ENCODE results near the gene PRKG1. TPM values are rescaled to one million over a fixed set of nuclear protein-coding genes. Genes with fewer than 3 reads are reported as not detected.
A peak's percentile ranks its signal among the peaks of the same experiment; 100 is the strongest.

The PRKG1 gene
- 4.3 TPM for polyA plus RNA-seq (2013, experiment 1 of 2)
- polyA plus RNA-seq (2013, experiment 2 of 2): 4.4 TPM

DNA sequence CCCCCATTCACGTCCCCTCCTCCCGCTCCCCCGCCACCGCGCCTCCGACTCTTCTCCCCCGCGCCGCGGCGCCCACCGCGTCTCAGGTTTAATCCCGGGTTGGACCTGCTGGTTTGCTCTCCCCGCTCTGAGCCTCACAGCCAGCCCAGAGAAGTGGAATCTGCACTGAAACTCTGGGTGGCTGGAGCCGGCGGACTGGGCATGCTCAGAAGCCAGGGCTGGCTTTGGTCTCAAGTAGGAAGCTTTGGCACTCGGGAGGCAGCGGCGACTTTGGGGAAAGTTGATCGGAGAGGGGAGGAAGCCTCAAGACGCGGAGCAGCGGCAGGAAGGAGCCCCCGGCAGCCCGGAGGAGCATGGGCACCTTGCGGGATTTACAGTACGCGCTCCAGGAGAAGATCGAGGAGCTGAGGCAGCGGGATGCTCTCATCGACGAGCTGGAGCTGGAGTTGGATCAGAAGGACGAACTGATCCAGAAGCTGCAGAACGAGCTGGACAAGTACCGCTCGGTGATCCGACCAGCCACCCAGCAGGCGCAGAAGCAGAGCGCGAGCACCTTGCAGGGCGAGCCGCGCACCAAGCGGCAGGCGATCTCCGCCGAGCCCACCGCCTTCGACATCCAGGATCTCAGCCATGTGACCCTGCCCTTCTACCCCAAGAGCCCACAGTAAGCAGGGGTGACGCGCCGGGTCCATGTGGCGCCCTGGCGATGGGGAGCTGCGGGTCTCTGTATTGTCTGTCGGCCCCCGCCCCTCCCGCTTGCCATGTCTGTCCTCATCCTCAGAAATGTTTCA lies at the start of gene PRKG1:
PRKG1 (plus strand) TSS at position 250 of the 791 bp plus-strand sequence.
- no CpG with 5 or more reads among the region's 59 CpGs for WGBS, 2 donors (ENCODE audit: extremely low coverage in 2 of 2, insufficient read length in 2 of 2, insufficient replicate concordance in 1 of 2)
- H2BK15ac ChIP-seq (ENCODE audit: low read length): peak within 1 kb of the TSS; percentile 100
- no peaks in the 10 kb centered on the region for H3K27me3 ChIP-seq (ENCODE audit: control insufficient read depth in 3 of 3, insufficient read depth in 3 of 3, low read depth in 1 of 3, low read length in 3 of 3)
- H4K8ac ChIP-seq (ENCODE audit: low read depth, low read length): no peak within 1 kb of the TSS
- peak within 1 kb of the TSS; percentile 46 for H2BK12ac ChIP-seq (ENCODE audit: low read length)
- peak within 1 kb of the TSS; percentile 78 for H3K27ac ChIP-seq (replicated peaks; ENCODE audit: low read length)
- H3K18ac ChIP-seq (ENCODE audit: low read length): peak within 1 kb of the TSS; percentile 81
- H2BK120ac ChIP-seq (ENCODE audit: low read depth, low read length): peak within 1 kb of the TSS; percentile 81
- H3K4me2 ChIP-seq (ENCODE audit: insufficient read depth, low read length, poor library complexity, severe bottlenecking): peak within 1 kb of the TSS; percentile 84
- H2BK5ac ChIP-seq (ENCODE audit: low read length): peak within 1 kb of the TSS; percentile 97
- H3K36me3 ChIP-seq (replicated peaks in 1 of 2; ENCODE audit: control insufficient read depth in 2 of 2, insufficient read depth in 2 of 2, low read length in 2 of 2): no peaks in the 10 kb centered on the region
- peak within 1 kb of the TSS; percentile 10 for H2AK5ac ChIP-seq (ENCODE audit: low read depth, low read length)
- H3K4me3 ChIP-seq (ENCODE audit: low read length in 2 of 2): peak within 1 kb of the TSS; percentile 82 to 94
- H3K4me1 ChIP-seq (ENCODE audit: control insufficient read depth in 2 of 2, insufficient read depth in 1 of 2, low read depth in 1 of 2, low read length in 2 of 2): peaks cover 1 to 15% of the 10 kb centered on the region in 2 donors
- no peaks in the 10 kb centered on the region for H3K9me3 ChIP-seq (replicated peaks in 1 of 2; ENCODE audit: control insufficient read depth in 2 of 2, insufficient read depth in 1 of 2, low read depth in 1 of 2, low read length in 2 of 2)
- H2AFZ ChIP-seq (ENCODE audit: low read length): peak within 1 kb of the TSS; percentile 99
- no peak within 1 kb of the TSS for H4K91ac ChIP-seq (ENCODE audit: low read depth, low read length, poor library complexity)
- peak within 1 kb of the TSS; percentile 52 for H3K23ac ChIP-seq (ENCODE audit: low read depth, low read length, poor library complexity)
- peak; percentile 84 for DNase-seq (ENCODE audit: low spot score)
- no peaks in the 10 kb centered on the region for H3K79me1 ChIP-seq (ENCODE audit: low read depth, low read length)
- H3K9ac ChIP-seq (ENCODE audit: low read depth, low read length, poor library complexity): peak within 1 kb of the TSS; percentile 95
- no peak within 1 kb of the TSS for H3K14ac ChIP-seq (ENCODE audit: low read length)
- H3K4ac ChIP-seq (ENCODE audit: low read length): peak within 1 kb of the TSS; percentile 23

DNA sequence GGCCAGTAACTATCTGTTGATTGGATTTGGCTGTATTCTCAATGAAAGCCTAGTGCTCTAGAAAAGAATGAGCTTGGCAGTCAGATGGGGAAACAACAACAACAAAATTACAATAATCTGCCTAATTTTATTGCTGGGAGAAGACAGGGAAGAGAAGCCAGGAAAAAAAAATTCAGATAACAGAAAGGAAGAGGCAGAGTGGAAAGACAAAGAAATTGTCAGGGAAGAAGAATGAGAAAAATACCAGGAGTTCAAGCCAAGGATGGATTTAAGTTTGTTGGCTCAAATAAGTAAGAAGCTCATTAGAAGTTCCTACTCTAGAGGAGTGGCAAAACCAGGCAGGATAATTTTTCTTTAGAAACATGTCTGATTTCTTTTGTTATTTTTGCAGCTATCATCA lies 45.9 kb upstream of the PRKG1 start:
- no peaks in the 10 kb centered on the region for H3K9me3 ChIP-seq (replicated peaks in 1 of 2; ENCODE audit: control insufficient read depth in 2 of 2, insufficient read depth in 1 of 2, low read depth in 1 of 2, low read length in 2 of 2)
- H3K4me1 ChIP-seq (ENCODE audit: control insufficient read depth in 2 of 2, insufficient read depth in 1 of 2, low read depth in 1 of 2, low read length in 2 of 2): no peaks in the 10 kb centered on the region
- H3K36me3 ChIP-seq (replicated peaks in 1 of 2; ENCODE audit: control insufficient read depth in 2 of 2, insufficient read depth in 2 of 2, low read length in 2 of 2): no peaks in the 10 kb centered on the region
- H3K4ac ChIP-seq (ENCODE audit: low read length): no peak overlapping the region
- no peak overlapping the region for H2BK15ac ChIP-seq (ENCODE audit: low read length)
- no peak overlapping the region for H3K4me2 ChIP-seq (ENCODE audit: insufficient read depth, low read length, poor library complexity, severe bottlenecking)
- DNase-seq (ENCODE audit: low spot score): no peak
- no peak overlapping the region for H3K18ac ChIP-seq (ENCODE audit: low read length)
- H3K23ac ChIP-seq (ENCODE audit: low read depth, low read length, poor library complexity): no peak overlapping the region
- H3K4me3 ChIP-seq (ENCODE audit: low read length in 2 of 2): no peak overlapping the region
- H2AFZ ChIP-seq (ENCODE audit: low read length): no peak overlapping the region
- H2AK5ac ChIP-seq (ENCODE audit: low read depth, low read length): no peak overlapping the region
- no peaks in the 10 kb centered on the region for H3K79me1 ChIP-seq (ENCODE audit: low read depth, low read length)
- H3K14ac ChIP-seq (ENCODE audit: low read length): no peak overlapping the region
- H2BK5ac ChIP-seq (ENCODE audit: low read length): no peak overlapping the region
- no peak overlapping the region for H2BK120ac ChIP-seq (ENCODE audit: low read depth, low read length)
- no peaks in the 10 kb centered on the region for H3K27me3 ChIP-seq (ENCODE audit: control insufficient read depth in 3 of 3, insufficient read depth in 3 of 3, low read depth in 1 of 3, low read length in 3 of 3)
- no peak overlapping the region for H4K8ac ChIP-seq (ENCODE audit: low read depth, low read length)
- H4K91ac ChIP-seq (ENCODE audit: low read depth, low read length, poor library complexity): no peak overlapping the region
- H3K9ac ChIP-seq (ENCODE audit: low read depth, low read length, poor library complexity): no peak overlapping the region
- no peak overlapping the region for H2BK12ac ChIP-seq (ENCODE audit: low read length)
- no peak overlapping the region for H3K27ac ChIP-seq (replicated peaks; ENCODE audit: low read length)

DNA sequence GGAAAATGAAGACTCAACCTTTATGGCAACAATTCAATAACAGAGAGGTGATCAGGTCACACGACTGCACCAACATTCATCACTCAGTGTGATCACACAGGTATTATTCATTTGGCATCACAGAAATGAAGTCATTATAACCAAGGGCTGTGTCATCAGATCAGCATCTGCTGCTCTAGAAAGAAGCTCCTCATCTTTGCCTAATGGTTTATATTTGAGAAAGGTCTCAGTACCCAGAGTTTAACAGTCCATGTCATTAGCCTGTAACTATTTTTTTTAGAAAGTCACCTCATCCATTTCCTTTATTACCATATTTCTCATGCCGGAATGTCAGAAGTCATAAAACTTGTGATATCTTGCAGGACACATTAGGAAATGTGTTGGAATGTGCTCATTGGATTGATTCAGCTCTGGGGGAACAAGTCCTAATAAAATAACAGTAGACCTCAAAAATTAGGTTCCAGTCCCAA lies 45.1 kb upstream of the PRKG1 start:
- Histone ChIP-seq H3K36me3 (replicated peaks in 1 of 2; ENCODE audit: control insufficient read depth in 2 of 2, insufficient read depth in 2 of 2, low read length in 2 of 2) (no peaks in the 10 kb centered on the region), H2AFZ (ENCODE audit: low read length) (no peak overlapping the region), H3K4ac (ENCODE audit: low read length) (no peak overlapping the region), H3K27ac (replicated peaks; ENCODE audit: low read length) (no peak overlapping the region), H3K4me3 (ENCODE audit: low read length in 2 of 2) (no peak overlapping the region), H4K8ac (ENCODE audit: low read depth, low read length) (no peak overlapping the region), H2BK15ac (ENCODE audit: low read length) (no peak overlapping the region), H2BK120ac (ENCODE audit: low read depth, low read length) (no peak overlapping the region), H2AK5ac (ENCODE audit: low read depth, low read length) (no peak overlapping the region), H4K91ac (ENCODE audit: low read depth, low read length, poor library complexity) (no peak overlapping the region), H3K18ac (ENCODE audit: low read length) (no peak overlapping the region), H3K4me1 (ENCODE audit: control insufficient read depth in 2 of 2, insufficient read depth in 1 of 2, low read depth in 1 of 2, low read length in 2 of 2) (no peaks in the 10 kb centered on the region), H3K4me2 (ENCODE audit: insufficient read depth, low read length, poor library complexity, severe bottlenecking) (no peak overlapping the region), H3K79me1 (ENCODE audit: low read depth, low read length) (no peaks in the 10 kb centered on the region), H2BK5ac (ENCODE audit: low read length) (no peak overlapping the region), H3K14ac (ENCODE audit: low read length) (no peak overlapping the region), H2BK12ac (ENCODE audit: low read length) (no peak overlapping the region), H3K23ac (ENCODE audit: low read depth, low read length, poor library complexity) (no peak overlapping the region), H3K9me3 (replicated peaks in 1 of 2; ENCODE audit: control insufficient read depth in 2 of 2, insufficient read depth in 1 of 2, low read depth in 1 of 2, low read length in 2 of 2) (no peaks in the 10 kb centered on the region), H3K9ac (ENCODE audit: low read depth, low read length, poor library complexity) (no peak overlapping the region), H3K27me3 (ENCODE audit: control insufficient read depth in 3 of 3, insufficient read depth in 3 of 3, low read depth in 1 of 3, low read length in 3 of 3) (no peaks in the 10 kb centered on the region)
- no CpG with 5 or more reads among the region's 2 CpGs for WGBS, 2 donors (ENCODE audit: extremely low coverage in 2 of 2, insufficient read length in 2 of 2, insufficient replicate concordance in 1 of 2)
- no peak for DNase-seq (ENCODE audit: low spot score)

DNA sequence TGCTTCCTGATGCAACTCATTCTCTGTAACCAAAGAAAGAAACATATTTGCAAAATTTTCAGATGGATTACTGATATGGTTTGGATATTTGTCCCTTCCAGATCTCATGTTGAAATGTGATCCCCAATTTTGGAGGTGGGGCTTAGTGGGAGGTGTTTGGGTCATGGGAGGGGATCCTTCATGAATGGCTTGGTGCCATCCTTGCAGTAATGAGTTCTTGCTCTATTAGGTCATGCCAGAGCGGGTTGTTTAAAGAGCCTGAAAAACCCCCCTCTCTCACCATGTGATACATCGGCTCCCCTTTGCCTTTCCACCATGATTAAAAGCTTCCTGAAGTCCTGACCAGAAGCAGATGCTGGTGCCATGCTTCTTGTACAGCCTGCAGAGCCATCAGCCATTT lies 43.8 kb upstream of the PRKG1 start:
- no peak overlapping the region for H2BK120ac ChIP-seq (ENCODE audit: low read depth, low read length)
- no peak overlapping the region for H3K4me3 ChIP-seq (ENCODE audit: low read length in 2 of 2)
- H3K36me3 ChIP-seq (replicated peaks in 1 of 2; ENCODE audit: control insufficient read depth in 2 of 2, insufficient read depth in 2 of 2, low read length in 2 of 2): no peaks in the 10 kb centered on the region
- no peak overlapping the region for H2BK5ac ChIP-seq (ENCODE audit: low read length)
- H3K4me1 ChIP-seq (ENCODE audit: control insufficient read depth in 2 of 2, insufficient read depth in 1 of 2, low read depth in 1 of 2, low read length in 2 of 2): no peaks in the 10 kb centered on the region
- H3K4me2 ChIP-seq (ENCODE audit: insufficient read depth, low read length, poor library complexity, severe bottlenecking): no peak overlapping the region
- H2BK12ac ChIP-seq (ENCODE audit: low read length): no peak overlapping the region
- no peak overlapping the region for H4K91ac ChIP-seq (ENCODE audit: low read depth, low read length, poor library complexity)
- H3K4ac ChIP-seq (ENCODE audit: low read length): no peak overlapping the region
- no peak overlapping the region for H2BK15ac ChIP-seq (ENCODE audit: low read length)
- no peak overlapping the region for H4K8ac ChIP-seq (ENCODE audit: low read depth, low read length)
- no peak overlapping the region for H2AFZ ChIP-seq (ENCODE audit: low read length)
- no peak overlapping the region for H3K9ac ChIP-seq (ENCODE audit: low read depth, low read length, poor library complexity)
- no peak for DNase-seq (ENCODE audit: low spot score)
- H3K18ac ChIP-seq (ENCODE audit: low read length): no peak overlapping the region
- H2AK5ac ChIP-seq (ENCODE audit: low read depth, low read length): no peak overlapping the region
- no CpG with 5 or more reads among the region's 2 CpGs for WGBS, 2 donors (ENCODE audit: extremely low coverage in 2 of 2, insufficient read length in 2 of 2, insufficient replicate concordance in 1 of 2)
- no peaks in the 10 kb centered on the region for H3K27me3 ChIP-seq (ENCODE audit: control insufficient read depth in 3 of 3, insufficient read depth in 3 of 3, low read depth in 1 of 3, low read length in 3 of 3)
- H3K23ac ChIP-seq (ENCODE audit: low read depth, low read length, poor library complexity): no peak overlapping the region
- no peak overlapping the region for H3K14ac ChIP-seq (ENCODE audit: low read length)
- no peaks in the 10 kb centered on the region for H3K9me3 ChIP-seq (replicated peaks in 1 of 2; ENCODE audit: control insufficient read depth in 2 of 2, insufficient read depth in 1 of 2, low read depth in 1 of 2, low read length in 2 of 2)
- H3K27ac ChIP-seq (replicated peaks; ENCODE audit: low read length): no peak overlapping the region
- H3K79me1 ChIP-seq (ENCODE audit: low read depth, low read length): no peaks in the 10 kb centered on the region
